MCF 10A (cell line): ENCODE results near the gene STIMATE. TPM values are rescaled to one million over a fixed set of nuclear protein-coding genes. Genes with fewer than 3 reads are reported as not detected.

Experiments
- BruUV-seq: library from RNA; stranded (reverse); fragments of 400-500 nt; replicated peaks from 2 replicates; lab custom pipeline; 2021; lab: Mats Ljungman, UMichigan
- CTCF ChIA-PET: fragments of 300-600 bp; sonication (Branson Sonifier 250); formaldehyde crosslinking; extraction: SDS; loops from one replicate; lab custom pipeline; 2021; ENCODE audit warnings: antibody characterized with exemption, inconsistent platforms; lab: Yijun Ruan, JAX
- POLR2A ChIA-PET: fragments of 300-600, 350-650 bp; sonication (Branson Sonifier 250); formaldehyde crosslinking; extraction: SDS; loops from one replicate; lab custom pipeline; 2020; ENCODE audit warnings: antibody characterized with exemption, inconsistent platforms; lab: Yijun Ruan, JAX
- DNase-seq: peaks from one replicate; pipeline ENCODE4 v3.0.0-alpha.2; 2018; ENCODE audit not compliant: unreplicated experiment
- H3K27ac Mint-ChIP-seq: one replicate; pipeline ENCODE4 v1.8.0; 2022; ENCODE audit warnings: mild to moderate bottlenecking, low read depth, mixed read lengths; ENCODE audit not compliant: unreplicated experiment
- H3K27me3 Mint-ChIP-seq: one replicate; pipeline ENCODE4 v1.8.0; 2022; ENCODE audit warnings: mixed read lengths; ENCODE audit not compliant: insufficient read depth, unreplicated experiment
- H3K36me3 Mint-ChIP-seq: one replicate; pipeline ENCODE4 v1.8.0; 2022; ENCODE audit warnings: mild to moderate bottlenecking, moderate library complexity, mixed read lengths; ENCODE audit not compliant: insufficient read depth, unreplicated experiment
- H3K4me1 Mint-ChIP-seq: one replicate; pipeline ENCODE4 v1.8.0; 2022; ENCODE audit warnings: mixed read lengths; ENCODE audit not compliant: insufficient read depth, unreplicated experiment
- H3K4me3 Mint-ChIP-seq: one replicate; pipeline ENCODE4 v1.8.0; 2022; ENCODE audit warnings: mild to moderate bottlenecking, moderate library complexity, mixed read lengths; ENCODE audit not compliant: unreplicated experiment
- H3K9me3 Mint-ChIP-seq: one replicate; pipeline ENCODE4 v1.8.0; 2022; ENCODE audit warnings: mixed read lengths; ENCODE audit not compliant: unreplicated experiment
- CTCF ChIP-seq: fragments of 200-600 bp; IDR thresholded peaks from one replicate; pipeline ENCODE4 v1.8.0; 2022; ENCODE audit warnings: antibody characterized with exemption, mild to moderate bottlenecking; ENCODE audit not compliant: unreplicated experiment
- intact Hi-C: fragments of 100-400 bp; cut with micrococcal nuclease; formaldehyde crosslinking; loops from 2 replicates; pipeline ENCODE4 v1.14.1; 2022
- total RNA-seq: library from RNA; stranded (reverse); gene quantifications from 2 replicates; pipeline ENCODE4 v1.2.3, GENCODE V29; 2022

Gene STIMATE
- total RNA-seq, 1 experiment from 2014 or later = 12.0 TPM

DNA sequence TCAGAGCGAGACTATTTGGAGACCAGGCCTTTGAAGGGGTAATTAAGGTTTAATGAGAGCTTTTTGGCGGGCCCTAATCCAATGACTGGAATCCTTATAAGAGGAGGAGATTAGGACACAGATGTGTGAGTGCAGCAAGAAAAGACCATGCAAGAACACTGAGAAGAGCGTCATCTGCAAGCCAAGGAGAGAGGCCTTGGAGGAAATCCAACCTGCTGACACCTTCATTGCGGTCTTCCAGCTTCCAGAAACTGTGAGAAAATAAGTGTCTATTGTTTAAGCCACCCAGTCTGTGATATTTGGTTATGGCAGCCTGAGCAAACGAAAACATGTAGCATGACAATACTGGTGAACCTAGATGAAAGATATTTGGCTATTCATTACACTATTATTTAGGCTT lies 39.5 kb downstream of the STIMATE start:
- Mint-ChIP-seq H3K36me3 (no peaks in the 10 kb centered on the region), H3K27me3 (no peaks in the 10 kb centered on the region), H3K4me1 (no peaks in the 10 kb centered on the region), H3K4me3 (no peak overlapping the region), H3K27ac (no peak overlapping the region), H3K9me3 (no peaks in the 10 kb centered on the region)
- intact Hi-C loops = no loop called here
- ChIA-PET POLR2A (no interaction called here), CTCF (interaction anchor here (0.6 kb wide), 2 partner anchors 8 to 204 kb away, joined by 3 to 4 read pairs; no protein-coding TSS in a partner anchor)
- no peak for TF ChIP-seq CTCF
- no TSS peak for BruUV-seq
- DNase-seq = no peak

DNA sequence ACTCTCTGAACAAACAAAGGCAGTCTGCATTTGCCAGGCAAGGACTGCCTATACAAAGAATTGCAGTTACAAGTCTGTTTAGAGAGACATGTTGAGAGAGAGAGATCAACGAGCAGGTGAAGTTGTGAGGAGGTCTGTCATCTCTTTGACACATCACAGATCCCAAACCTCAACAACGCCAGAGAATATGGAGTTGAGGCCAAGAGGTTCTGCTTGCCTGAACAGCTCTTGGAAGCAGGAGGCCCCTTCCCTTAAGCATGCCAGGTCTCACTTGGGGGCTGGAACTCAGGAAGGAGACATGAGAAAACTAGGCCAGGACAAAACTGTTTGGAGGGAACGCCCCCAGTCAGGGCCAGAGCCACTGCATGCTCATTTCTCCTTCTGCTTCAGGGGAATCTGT lies 40.2 kb downstream of the STIMATE start:
- H3K9me3 Mint-ChIP-seq = no peaks in the 10 kb centered on the region
- no peak for DNase-seq
- no peak overlapping the region for H3K4me3 Mint-ChIP-seq
- no peaks in the 10 kb centered on the region for H3K27me3 Mint-ChIP-seq
- no peak overlapping the region for H3K27ac Mint-ChIP-seq
- H3K4me1 Mint-ChIP-seq = no peaks in the 10 kb centered on the region
- no peak for TF ChIP-seq CTCF
- H3K36me3 Mint-ChIP-seq = no peaks in the 10 kb centered on the region
- no TSS peak for BruUV-seq
- intact Hi-C loops = no loop called here
- POLR2A ChIA-PET = interaction anchor here (0.7 kb wide), 1 partner anchor 87 kb away, joined by 3 read pairs; the partner anchor contains the start of gene NEK4
- CTCF ChIA-PET = no interaction called here

GRCh38 chr3:52856666-52857065 lies 40.7 kb downstream of the STIMATE start:
- DNase-seq = no peak
- Mint-ChIP-seq H3K27me3 (no peaks in the 10 kb centered on the region), H3K4me1 (no peaks in the 10 kb centered on the region), H3K27ac (no peak overlapping the region), H3K4me3 (no peak overlapping the region), H3K9me3 (no peaks in the 10 kb centered on the region), H3K36me3 (no peaks in the 10 kb centered on the region)
- ChIA-PET CTCF (no interaction called here), POLR2A (interaction anchor here (0.7 kb wide), 1 partner anchor 86 kb away, joined by 3 read pairs; the partner anchor contains the start of gene NEK4)
- no TSS peak for BruUV-seq
- TF ChIP-seq CTCF = no peak
- intact Hi-C loops = no loop called here

GRCh38 chr3:52854013-52854412 lies 43.3 kb downstream of the STIMATE start:
- BruUV-seq = no TSS peak
- TF ChIP-seq CTCF = no peak
- Mint-ChIP-seq H3K27ac (no peak overlapping the region), H3K4me1 (no peaks in the 10 kb centered on the region), H3K9me3 (no peaks in the 10 kb centered on the region), H3K4me3 (no peak overlapping the region), H3K36me3 (peaks cover 7% of the 10 kb centered on the region), H3K27me3 (no peaks in the 10 kb centered on the region)
- ChIA-PET POLR2A (interaction anchor here (0.5 to 0.7 kb wide), 2 partner anchors 37 to 111 kb away, joined by 3 to 4 read pairs; no protein-coding TSS in a partner anchor), CTCF (interaction anchor here (0.7 to 2.5 kb wide), 2 partner anchors 85 to 219 kb away, joined by 3 to 10 read pairs; no protein-coding TSS in a partner anchor)
- DNase-seq = no peak
- intact Hi-C loops = no loop called here
